ENCODE results near the gene ATP9A.

DNA sequence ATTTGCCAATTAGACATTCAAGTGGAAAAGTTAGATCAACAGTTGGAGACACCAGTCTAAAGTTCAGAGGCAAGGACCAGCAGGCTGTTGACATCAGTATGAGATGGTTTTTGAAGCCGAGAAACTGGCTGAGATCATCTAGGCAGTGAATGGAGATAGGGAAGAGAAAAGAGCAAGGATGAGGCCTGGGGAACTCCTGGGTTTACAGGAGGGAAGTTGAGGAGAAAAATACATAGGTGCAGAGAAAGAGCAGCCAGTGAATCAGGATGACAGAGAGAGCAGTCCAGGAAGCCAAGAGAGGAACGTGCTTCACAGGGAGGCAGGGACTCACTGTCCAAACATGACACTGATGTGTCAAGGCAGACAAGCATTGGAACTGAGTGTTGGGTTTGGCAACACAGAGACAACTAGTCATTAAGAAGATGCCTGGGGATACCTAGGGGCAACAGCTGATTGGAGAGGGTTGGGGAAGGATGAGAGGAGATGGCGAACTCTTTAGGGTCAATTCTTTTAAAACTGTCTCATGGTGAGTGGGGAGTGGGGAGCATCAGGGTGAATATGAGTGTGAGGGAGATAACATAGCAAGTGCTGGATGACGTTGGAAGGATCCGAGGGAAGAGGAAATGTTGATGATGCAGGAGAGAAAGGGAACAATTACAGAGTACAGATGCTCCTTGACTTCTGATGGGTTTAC, 47.3 kb upstream of the ATP9A start:
- no peak for TF ChIP-seq POLR2AphosphoS5 (IDR thresholded peaks at IDR 0.05; ENCODE audit: borderline replicate concordance, low read depth, low read length)
- no peak for TF ChIP-seq EZH2 (IDR thresholded peaks at IDR 0.05)

All from SK-N-MC (cell line).